Activated naive CD4-positive, alpha-beta T cell treated with anti-CD3 and anti-CD28 coated beads for 36 hours (primary cell): ENCODE measurements around the gene CARD14. TPM values are rescaled to one million over a fixed set of nuclear protein-coding genes. Genes with fewer than 3 reads are reported as not detected.

Experiments used
- CTCF ChIA-PET: fragments of 350-600 bp; sonication (Branson Sonifier 250); formaldehyde crosslinking; loops from one replicate; lab custom pipeline; 2021; ENCODE audit warnings: antibody characterized with exemption; lab: Charles Lee
- DNase-seq: peaks from one replicate; pipeline ENCODE4 v3.0.0-alpha.2; 2020
- H3K27ac Mint-ChIP-seq: one replicate; pipeline ENCODE4 v1.8.0; 2021; ENCODE audit warnings: mild to moderate bottlenecking, mixed read lengths
- H3K27me3 Mint-ChIP-seq: one replicate; pipeline ENCODE4 v1.8.0; 2021; ENCODE audit warnings: low read depth, mixed read lengths
- H3K36me3 Mint-ChIP-seq: one replicate; pipeline ENCODE4 v1.8.0; 2021; ENCODE audit warnings: low read depth, mixed read lengths
- H3K4me1 Mint-ChIP-seq: one replicate; pipeline ENCODE4 v1.8.0; 2021; ENCODE audit warnings: low read depth, mixed read lengths
- H3K4me3 Mint-ChIP-seq: one replicate; pipeline ENCODE4 v1.8.0; 2021; ENCODE audit warnings: mild to moderate bottlenecking, moderate library complexity, mixed read lengths
- H3K9me3 Mint-ChIP-seq: one replicate; pipeline ENCODE4 v1.8.0; 2021; ENCODE audit warnings: mixed read lengths
- intact Hi-C: fragments of 100-400 bp; cut with micrococcal nuclease; formaldehyde crosslinking; loops from one replicate; pipeline ENCODE4 v1.15.1; 2023
- total RNA-seq, 2 experiments: library from RNA; stranded (reverse); gene quantifications; one replicate each; pipeline ENCODE4 v1.2.3, GENCODE V29; 2021

Gene CARD14
- total RNA-seq, 2 experiments from 2014 or later, result not detected

DNA sequence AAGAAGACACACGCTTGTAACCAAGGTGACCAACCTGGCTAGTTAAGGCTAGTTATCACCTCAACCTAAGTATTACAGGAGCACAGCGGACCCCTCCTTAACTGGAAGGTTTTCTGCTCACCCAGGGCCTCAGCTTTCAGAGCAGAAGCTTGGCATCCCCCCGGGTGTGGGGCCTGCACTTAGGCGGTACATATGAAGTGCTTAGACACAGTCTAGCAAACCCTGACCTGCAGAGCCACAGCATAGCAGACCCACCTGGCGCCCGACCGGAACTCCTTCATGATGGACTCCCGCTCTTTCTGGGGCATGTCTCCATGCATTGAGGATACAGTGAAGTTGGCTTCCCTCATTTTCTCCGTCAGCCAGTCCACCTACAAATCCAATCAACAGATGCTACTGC lies 32.7 kb upstream of the CARD14 start:
- Mint-ChIP-seq H3K36me3 (peaks cover 69% of the 10 kb centered on the region), H3K27me3 (no peaks in the 10 kb centered on the region), H3K27ac (no peak overlapping the region), H3K9me3 (no peaks in the 10 kb centered on the region), H3K4me3 (no peak overlapping the region), H3K4me1 (no peaks in the 10 kb centered on the region)
- no peak for DNase-seq
- CTCF ChIA-PET, result no interaction called here
- intact Hi-C loops, result no loop called here

DNA sequence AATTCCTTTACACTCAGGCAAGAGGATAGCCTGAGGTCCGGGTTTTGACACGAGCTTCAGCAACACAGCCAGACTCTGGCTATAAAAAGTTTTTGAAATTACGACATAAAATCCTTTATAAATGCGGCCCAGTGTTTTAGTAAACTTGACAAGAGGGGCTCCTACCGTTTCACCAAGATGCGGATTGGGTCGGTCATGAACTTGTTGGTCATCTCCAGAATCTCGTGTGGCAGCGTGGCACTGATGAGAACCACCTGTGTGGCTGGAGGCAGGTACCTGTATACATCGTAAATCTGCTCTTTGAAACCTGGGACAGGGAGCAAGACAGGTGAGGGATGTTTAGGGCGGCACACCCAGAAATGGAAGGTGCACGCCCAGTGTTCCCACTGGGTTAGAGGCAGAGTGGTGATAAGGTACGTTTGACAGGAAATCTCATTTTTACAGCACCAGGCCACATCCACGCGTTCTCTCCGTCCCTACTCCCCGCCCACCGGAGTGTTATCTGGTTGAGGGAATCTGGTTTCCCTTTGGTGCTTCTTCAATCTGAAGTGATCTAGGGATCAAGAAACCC lies 30.9 kb upstream of the CARD14 start:
- H3K9me3 Mint-ChIP-seq, result no peaks in the 10 kb centered on the region
- no peaks in the 10 kb centered on the region for H3K27me3 Mint-ChIP-seq
- H3K4me1 Mint-ChIP-seq, result peaks cover 3% of the 10 kb centered on the region
- H3K36me3 Mint-ChIP-seq, result peaks cover 59% of the 10 kb centered on the region
- no peak overlapping the region for H3K4me3 Mint-ChIP-seq
- H3K27ac Mint-ChIP-seq, result no peak overlapping the region
- no peak for DNase-seq
- intact Hi-C loops, result no loop called here
- CTCF ChIA-PET, result no interaction called here

DNA sequence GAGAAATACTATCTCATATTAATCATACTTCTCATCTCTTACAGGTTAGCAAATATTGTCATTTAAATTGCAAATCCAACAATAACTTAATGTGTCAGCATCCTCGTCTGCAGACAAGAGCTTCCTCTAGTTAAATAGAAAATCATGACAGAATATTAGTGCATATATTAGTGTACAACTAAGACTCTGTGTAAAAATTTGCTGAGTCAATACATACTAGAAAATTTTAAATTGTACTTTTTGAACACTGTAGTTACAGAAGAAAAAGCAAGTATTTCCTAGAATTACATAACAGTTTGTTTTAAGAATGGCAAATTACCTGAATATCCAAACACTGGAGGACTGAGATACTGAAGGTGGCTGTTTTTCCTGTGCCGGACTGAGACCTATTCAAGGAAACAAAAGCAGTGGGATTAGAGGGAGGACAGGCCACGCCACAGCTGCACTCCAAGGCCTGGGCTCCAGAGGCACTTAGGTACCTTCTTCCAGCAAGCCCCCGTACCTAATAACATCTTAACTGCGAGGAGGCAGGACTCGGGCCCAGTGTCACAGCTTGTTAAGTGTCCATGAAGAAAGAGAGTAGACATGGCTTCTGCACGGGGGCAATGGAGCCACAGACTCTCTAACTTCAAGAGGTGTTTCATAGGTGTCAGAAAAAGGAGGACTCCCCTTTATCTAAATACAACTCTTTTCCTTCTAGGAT lies 28.2 kb upstream of the CARD14 start:
- no peak overlapping the region for H3K4me3 Mint-ChIP-seq
- H3K27ac Mint-ChIP-seq, result no peak overlapping the region
- intact Hi-C loops, result no loop called here
- CTCF ChIA-PET, result no interaction called here
- H3K27me3 Mint-ChIP-seq, result no peaks in the 10 kb centered on the region
- H3K4me1 Mint-ChIP-seq, result peaks cover 24% of the 10 kb centered on the region
- no peak for DNase-seq
- peaks cover 56% of the 10 kb centered on the region for H3K36me3 Mint-ChIP-seq
- H3K9me3 Mint-ChIP-seq, result no peaks in the 10 kb centered on the region

DNA sequence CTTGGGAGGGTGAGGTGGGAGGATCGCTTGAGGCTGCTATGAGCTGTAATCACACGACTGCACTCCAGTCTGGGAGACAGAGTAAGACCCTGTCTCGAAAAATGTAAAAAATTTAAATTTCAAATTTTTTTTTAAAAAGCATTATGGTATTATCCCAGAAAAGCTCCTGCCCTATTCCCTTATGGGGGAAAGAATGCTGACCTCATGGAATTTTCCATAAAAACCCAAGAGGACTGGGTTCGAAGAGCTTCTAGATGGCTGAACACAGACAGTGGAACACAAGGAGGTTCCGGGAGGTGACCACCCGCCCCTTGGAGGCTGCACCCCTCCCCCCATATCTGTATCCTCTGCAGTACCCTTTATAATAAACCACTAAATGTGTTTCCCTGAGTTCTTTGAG lies 26.9 kb upstream of the CARD14 start:
- intact Hi-C loops, result no loop called here
- Mint-ChIP-seq H3K27ac (no peak overlapping the region), H3K4me1 (peaks cover 25% of the 10 kb centered on the region), H3K9me3 (no peaks in the 10 kb centered on the region), H3K36me3 (peaks cover 48% of the 10 kb centered on the region), H3K4me3 (no peak overlapping the region), H3K27me3 (no peaks in the 10 kb centered on the region)
- DNase-seq, result no peak
- CTCF ChIA-PET, result interaction anchor here (1.0 to 2.2 kb wide), 3 partner anchors 9 to 134 kb away, joined by 3 to 8 read pairs (median 5); partner anchors contain the start of gene GAA

DNA sequence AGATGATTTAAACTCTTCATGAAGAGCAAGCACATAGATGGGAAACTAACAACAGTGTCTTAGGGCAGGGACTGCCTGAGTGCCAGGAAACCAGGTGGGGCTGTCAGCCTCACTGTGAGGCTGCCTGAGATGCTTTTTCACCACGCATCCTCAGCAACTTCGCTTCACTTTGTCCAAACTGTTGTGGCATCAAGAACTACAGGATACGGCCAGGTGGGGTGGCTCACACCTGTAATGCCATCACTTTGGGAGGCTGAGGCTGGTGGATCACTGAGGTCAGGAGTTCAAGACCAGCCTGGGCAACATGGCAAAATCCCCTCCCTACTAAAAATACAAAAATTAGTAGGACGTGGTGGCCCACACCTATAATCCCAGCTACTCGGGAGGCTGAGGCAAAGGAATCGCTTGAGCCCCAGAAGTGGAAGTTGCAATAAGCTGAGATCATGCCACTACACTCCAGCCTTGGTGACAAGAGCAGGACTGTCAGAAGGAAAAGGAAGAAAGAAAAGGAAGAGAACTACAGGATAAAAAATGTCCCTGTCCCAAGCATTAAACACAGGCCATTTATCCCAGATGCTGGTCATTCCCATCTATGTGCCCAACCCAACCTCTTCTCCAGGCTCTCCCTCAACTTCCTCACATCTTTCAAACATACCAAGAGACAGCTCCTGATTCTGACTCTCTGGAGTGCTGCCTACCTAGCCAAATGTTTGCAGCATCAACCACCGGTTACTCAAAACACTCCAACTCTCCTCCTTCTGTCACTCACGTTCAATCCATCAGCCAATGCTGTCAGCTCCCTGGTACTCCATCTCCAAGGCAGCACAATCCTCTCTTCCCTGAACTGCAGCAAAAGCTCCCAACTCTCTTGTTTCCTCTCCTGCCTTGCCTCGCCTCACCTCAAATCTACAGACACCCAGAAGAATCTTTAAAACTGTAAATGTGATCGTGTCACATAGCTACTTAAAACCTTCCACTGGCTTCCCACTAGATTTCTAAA lies 24.5 kb upstream of the CARD14 start:
- peaks cover 38% of the 10 kb centered on the region for H3K4me1 Mint-ChIP-seq
- intact Hi-C loops, result loop anchor here (5.0 kb wide), 3 partner anchors 63 to 348 kb away; partner anchors contain the start of gene CBX8
- DNase-seq, result peak; percentile 22
- H3K27me3 Mint-ChIP-seq, result no peaks in the 10 kb centered on the region
- H3K36me3 Mint-ChIP-seq, result peaks cover 24% of the 10 kb centered on the region
- CTCF ChIA-PET, result interaction anchor here (0.6 to 1.9 kb wide), 8 partner anchors 39 to 215 kb away, joined by 3 to 7 read pairs (median 3); partner anchors contain the start of gene GAA
- H3K9me3 Mint-ChIP-seq, result no peaks in the 10 kb centered on the region
- peak overlapping the region; percentile 79 for H3K27ac Mint-ChIP-seq
- H3K4me3 Mint-ChIP-seq, result peak overlapping the region; percentile 83

DNA sequence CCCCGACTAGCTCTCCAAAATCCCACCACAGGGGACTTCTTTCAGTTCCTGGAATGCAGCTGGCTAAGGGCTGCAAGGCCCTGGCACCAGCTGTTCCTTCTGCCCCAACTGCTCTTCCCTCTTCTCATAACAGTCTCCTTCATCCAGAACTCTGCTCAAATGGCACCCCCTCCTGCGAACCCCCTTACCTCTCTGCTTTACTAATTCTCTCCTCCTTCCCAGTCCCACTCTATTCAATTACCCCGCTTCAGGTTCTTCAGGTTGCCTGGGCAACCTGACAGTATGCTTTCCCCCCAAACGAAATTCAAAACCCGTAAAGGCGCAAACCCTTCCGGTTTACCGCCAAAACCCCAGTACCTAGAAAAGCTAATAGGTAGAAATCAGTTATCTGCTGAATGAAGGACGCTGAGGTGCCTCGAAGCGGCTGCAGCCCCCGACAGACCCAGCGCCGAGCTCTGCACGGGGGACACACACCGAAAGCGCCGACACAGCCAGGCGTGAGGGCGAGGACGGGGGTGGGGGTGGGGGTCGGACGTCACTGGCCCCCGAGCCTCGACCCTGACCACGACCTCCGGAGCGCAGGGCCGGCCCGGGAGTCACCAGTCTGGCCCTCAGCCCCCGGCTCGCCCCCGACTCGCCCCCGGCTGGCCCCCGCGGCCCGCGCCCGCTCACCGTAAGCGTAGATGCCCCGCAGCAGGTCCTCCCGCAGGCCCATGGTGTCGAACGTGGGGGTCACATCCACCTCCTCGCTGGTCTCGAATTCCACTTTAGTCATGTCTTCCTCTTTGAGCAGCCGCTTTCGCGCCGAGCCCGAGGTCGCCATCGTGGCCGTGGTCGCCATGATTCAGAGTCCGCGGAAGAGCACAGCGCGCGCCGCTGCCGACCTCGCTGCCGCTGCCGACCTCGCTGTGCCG lies 23.5 kb upstream of the CARD14 start:
- Mint-ChIP-seq H3K9me3 (no peaks in the 10 kb centered on the region), H3K27me3 (no peaks in the 10 kb centered on the region), H3K4me1 (peaks cover 38% of the 10 kb centered on the region), H3K36me3 (peaks cover 19% of the 10 kb centered on the region), H3K27ac (peak overlapping the region; percentile 89), H3K4me3 (peak overlapping the region; percentile 94)
- CTCF ChIA-PET, result interaction anchor here (0.7 to 1.9 kb wide), 7 partner anchors 40 to 214 kb away, joined by 3 to 7 read pairs (median 3); partner anchors contain the start of gene GAA
- DNase-seq, result peak; percentile 30
- intact Hi-C loops, result loop anchor here (1.0 to 5.0 kb wide), 7 partner anchors 45 to 349 kb away; partner anchors contain the start of genes CBX8 and GAA

DNA sequence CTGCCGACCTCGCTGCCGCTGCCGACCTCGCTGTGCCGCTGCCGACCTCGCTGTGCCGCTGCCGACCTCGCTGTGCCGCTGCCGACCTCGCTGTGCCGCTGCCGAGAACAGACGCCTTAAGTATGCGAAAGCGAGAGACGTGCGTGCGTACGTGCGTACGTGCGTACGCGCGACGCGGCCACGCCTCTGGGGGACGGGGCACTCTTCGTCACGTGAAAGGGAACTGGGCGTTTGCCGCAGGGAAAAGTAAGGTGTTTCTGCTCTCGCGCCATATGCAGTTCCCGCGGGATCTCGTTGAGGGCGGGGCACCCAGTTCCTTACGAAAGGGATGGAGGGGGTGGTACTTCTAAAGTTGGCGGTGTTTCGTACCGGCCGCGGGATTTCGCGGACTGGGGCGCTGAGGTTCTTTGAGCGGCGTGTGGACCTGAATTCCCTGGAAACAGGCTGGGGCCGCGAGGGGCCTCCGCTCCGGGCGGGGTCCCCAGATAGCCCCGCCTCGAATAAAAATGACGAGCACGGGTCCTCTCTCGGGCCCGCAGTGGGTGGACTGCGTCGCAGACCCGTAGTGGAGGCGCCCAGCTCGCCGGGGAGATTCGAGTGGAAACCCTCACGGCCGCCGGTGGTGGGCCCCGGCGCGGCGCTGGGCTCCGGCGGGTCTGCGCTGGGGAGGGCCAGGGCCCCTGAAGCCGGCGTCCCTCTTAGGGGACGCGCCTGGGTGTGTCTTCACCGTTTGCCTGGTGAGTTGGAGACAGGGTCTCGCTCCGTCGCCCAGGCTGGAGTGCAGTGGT lies 22.6 kb upstream of the CARD14 start, which contains the start of gene EIF4A3:
Gene EIF4A3, minus strand, starts transcription at position 94 of the 788 bp plus-strand sequence. CDS start 167 bp downstream, outside the sequence.
- no peaks in the 10 kb centered on the region for H3K27me3 Mint-ChIP-seq
- peaks cover 4% of the 10 kb centered on the region for H3K9me3 Mint-ChIP-seq
- peaks cover 42% of the 10 kb centered on the region for H3K4me1 Mint-ChIP-seq
- DNase-seq, result peak; percentile 99
- peak within 1 kb of the TSS; percentile 94 for H3K4me3 Mint-ChIP-seq
- peak within 1 kb of the TSS; percentile 89 for H3K27ac Mint-ChIP-seq
- intact Hi-C loops, result loop anchor here (1.0 to 5.0 kb wide), 7 partner anchors 46 to 350 kb away; partner anchors contain the start of genes CBX8 and GAA
- H3K36me3 Mint-ChIP-seq, result peaks cover 18% of the 10 kb centered on the region
- CTCF ChIA-PET, result no interaction called here

DNA sequence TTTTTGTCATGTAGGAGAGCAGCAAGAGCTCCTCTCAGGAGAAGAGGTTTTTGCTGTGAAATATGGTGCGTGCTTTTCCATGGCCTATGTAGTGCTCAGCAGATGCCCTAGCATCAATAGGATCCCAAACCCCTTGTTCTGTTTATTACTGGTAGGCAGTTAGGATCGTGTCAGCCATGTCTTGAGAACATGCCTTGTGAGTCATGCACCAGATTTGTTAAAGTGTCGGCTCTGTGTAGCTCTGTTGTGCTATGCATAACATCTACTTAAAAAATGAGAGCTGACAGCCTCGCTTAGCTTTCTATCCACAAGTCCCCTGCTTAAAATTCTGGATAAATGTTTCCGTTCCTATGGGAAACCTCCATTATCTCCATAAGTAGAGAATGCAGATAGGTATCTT lies 18.5 kb upstream of the CARD14 start:
- H3K9me3 Mint-ChIP-seq, result peaks cover 9% of the 10 kb centered on the region
- DNase-seq, result no peak
- H3K27me3 Mint-ChIP-seq, result no peaks in the 10 kb centered on the region
- intact Hi-C loops, result no loop called here
- peaks cover 25% of the 10 kb centered on the region for H3K4me1 Mint-ChIP-seq
- H3K36me3 Mint-ChIP-seq, result peaks cover 3% of the 10 kb centered on the region
- CTCF ChIA-PET, result interaction anchor here (0.6 to 0.8 kb wide), 2 partner anchors 153 to 1047 kb away, joined by 3 read pairs; no protein-coding TSS in a partner anchor
- H3K27ac Mint-ChIP-seq, result no peak overlapping the region
- H3K4me3 Mint-ChIP-seq, result no peak overlapping the region

DNA sequence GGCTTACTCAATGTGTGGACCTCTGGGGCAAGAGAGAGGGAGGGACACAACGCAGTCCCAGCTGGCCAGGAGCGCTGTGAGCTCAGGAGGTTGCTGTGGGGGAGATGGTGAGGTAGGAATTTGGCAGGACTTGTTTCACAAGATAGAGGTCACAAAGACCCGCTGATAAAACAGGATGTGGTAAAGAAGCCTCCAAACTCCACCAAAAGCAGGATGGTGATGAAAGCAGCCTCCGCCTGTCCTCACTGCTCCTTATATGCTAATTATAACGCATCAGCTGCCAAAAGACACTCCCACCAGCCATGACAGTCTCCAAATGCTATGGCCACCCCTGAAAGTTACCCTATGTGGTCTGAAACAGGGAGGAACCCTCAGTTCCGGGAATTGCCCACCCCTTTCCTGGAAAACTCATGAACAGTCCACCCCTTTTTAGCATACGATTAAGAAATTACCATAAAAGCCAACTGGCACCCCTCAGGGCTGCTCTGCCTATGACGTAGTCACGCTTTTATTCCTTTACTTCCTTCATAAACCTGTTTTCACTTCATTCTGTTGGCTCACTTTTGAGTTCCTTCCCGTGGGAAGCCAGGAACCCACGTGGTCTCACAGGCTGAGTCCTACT lies 17.6 kb upstream of the CARD14 start:
- intact Hi-C loops, result no loop called here
- no peak overlapping the region for H3K4me3 Mint-ChIP-seq
- CTCF ChIA-PET, result interaction anchor here (0.8 kb wide), 1 partner anchor 1048 kb away, joined by 3 read pairs; no protein-coding TSS in a partner anchor
- peaks cover 2% of the 10 kb centered on the region for H3K36me3 Mint-ChIP-seq
- H3K27me3 Mint-ChIP-seq, result no peaks in the 10 kb centered on the region
- H3K4me1 Mint-ChIP-seq, result peaks cover 25% of the 10 kb centered on the region
- H3K27ac Mint-ChIP-seq, result no peak overlapping the region
- no peak for DNase-seq
- peaks cover 9% of the 10 kb centered on the region for H3K9me3 Mint-ChIP-seq

DNA sequence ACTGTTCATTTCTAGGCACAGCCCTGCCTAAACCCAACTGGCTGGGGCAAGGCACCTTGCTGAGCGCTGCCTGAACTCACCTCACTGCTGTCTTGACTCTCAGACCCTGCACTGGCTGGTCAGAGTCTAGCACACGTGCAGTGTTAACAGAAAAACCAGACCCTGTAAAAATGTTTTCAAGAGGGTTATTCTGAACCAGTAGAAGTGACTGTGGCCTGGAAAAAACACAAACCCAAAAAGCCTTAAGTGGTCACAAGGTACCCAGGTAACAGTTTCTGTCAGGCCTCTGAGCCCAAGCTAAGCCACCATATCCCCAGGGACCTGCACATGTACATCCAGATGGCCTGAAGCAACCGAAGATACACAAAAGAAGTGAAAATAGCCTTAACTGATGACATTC lies 16.8 kb upstream of the CARD14 start:
- intact Hi-C loops, result no loop called here
- no peak overlapping the region for H3K27ac Mint-ChIP-seq
- no peak for DNase-seq
- H3K4me3 Mint-ChIP-seq, result no peak overlapping the region
- H3K4me1 Mint-ChIP-seq, result peaks cover 23% of the 10 kb centered on the region
- peaks cover 9% of the 10 kb centered on the region for H3K9me3 Mint-ChIP-seq
- no peaks in the 10 kb centered on the region for H3K27me3 Mint-ChIP-seq
- H3K36me3 Mint-ChIP-seq, result peaks cover 2% of the 10 kb centered on the region
- CTCF ChIA-PET, result no interaction called here
